ENCODE measurements around the gene EVI5. TPM values are rescaled to one million over a fixed set of nuclear protein-coding genes. Genes with fewer than 3 reads are reported as not detected.

The EVI5 gene
- total RNA-seq, 1 donor from 2014 or later = 56.7 TPM

- no peak for DNase-seq (ENCODE audit: low spot score in 2 of 2)
- no peak for FAIRE-seq
Measured at GRCh38 chr1:92473781-92474495, 311.0 kb downstream of the EVI5 start.

DNA sequence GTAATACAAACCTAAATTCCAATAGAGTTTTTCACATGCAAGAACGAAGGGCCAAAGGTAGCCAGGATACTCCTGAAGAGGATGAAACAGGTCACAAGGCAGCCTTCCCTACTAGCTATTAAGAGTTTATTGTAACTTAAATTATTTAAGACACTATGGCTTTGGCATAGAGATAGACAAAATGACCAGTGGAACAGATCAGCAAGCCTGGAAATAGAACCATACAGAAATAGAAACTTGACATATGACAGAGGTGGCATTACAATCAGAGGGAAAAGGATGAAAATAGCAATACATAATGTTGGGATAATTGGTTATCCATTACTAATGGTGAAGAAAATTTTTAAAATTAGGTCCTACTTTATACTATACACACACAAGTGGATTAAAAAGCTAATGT is 314.7 kb downstream of the EVI5 start:
- FAIRE-seq (no peak), DNase-seq (ENCODE audit: low spot score in 2 of 2) (no peak)

DNA sequence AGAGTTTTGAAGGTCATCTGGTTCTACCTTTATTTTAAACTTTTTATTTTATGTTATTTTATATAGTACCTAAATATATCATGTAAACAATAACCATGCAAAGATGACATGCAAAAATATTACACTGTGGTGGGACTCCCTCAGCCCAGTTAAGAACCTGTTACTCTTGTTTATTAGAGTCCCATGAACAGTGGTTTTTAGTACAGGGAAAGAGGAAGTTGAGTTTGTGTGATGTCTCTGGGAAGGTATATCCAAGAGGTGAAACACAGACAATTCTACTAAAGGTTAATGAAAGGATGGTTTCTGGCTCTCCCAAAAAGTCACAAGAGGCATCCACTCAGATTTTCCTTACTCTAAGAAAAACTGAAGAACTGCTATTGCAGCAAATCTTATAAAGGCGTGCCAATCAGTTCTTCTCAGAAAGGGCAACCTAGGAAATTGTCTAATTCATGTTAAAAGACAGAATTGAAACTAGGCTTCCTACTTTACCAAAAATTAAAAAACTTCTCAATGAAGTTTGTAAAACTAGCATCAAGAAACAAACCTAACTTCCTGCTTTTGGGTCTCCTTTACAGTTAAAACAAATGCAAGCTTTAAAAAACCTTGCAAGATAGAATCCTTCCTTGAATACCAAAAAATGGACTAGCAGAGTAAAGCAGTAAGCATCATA is 318.1 kb downstream of the EVI5 start:
- no peak for FAIRE-seq
- DNase-seq (ENCODE audit: low spot score in 2 of 2) = no peak

GRCh38 chr1:92465256-92465647 is 319.7 kb downstream of the EVI5 start:
- FAIRE-seq = no peak
- DNase-seq (ENCODE audit: low spot score in 2 of 2) = no peak

DNA sequence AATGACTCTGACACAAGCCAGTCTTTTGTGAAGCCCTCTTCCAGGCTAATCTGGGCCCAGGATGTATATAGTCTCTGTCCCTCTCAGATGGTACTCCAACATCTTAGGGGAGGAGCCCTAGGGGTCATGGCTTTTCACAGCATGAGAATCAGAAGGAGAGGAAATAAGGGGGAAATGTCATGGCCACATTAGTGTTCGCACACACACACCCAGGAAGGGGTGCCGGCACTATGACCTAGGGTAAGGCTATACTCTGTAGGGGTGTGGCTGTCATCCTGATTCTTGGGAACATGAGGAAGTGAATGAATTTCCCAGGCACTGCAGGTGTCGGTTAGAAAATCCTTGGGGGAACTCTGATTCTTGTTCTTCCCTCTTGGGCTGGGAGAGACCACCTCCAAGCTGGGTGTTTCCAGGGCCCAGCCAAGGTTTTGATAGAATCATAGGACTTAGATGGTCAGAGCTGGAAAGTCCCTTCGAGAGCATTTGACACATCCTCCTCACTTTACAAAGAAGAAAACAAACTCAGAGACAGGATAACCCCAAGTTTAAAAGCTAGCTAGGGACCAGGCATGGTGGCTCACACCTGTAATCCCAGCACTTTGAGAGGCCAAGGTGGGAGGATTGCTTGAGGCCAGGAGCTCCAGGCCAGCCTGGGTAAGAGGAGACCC is 320.2 kb downstream of the EVI5 start:
- no peak for FAIRE-seq
- no peak for DNase-seq (ENCODE audit: low spot score in 2 of 2)

DNA sequence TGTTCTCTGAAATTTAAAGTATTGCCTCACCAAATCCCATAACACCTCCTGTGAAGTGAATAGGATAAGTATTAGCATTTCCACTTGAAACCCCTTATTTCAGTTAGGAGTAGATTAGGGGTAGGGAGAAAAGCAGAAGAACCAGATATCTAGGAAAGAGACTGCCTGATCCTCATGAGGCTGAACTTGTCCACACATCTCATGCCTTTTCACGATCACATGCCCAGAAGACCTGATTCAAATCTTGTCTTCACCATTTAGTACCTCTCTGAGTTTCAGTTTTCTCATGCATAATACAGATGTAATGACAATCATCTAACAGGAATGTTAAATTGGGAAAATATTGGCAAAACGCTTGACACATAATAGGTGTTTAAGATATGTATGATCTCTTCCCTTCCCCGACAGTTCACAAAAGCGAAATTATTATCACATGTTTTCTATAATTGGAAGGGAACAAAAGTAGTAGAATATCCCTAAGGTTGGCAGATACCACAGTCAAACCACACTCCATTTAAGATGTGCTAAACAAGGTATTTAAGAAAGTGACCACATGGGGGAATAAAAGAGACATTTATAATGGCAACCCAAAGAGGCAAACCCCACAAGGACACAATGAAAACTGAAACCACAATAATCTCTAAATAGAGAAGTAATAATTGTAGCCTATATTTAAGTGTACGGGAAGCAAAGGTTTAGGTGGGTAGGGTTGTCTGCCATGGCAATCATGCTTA is 323.4 kb downstream of the EVI5 start:
- no peak for FAIRE-seq
- DNase-seq (ENCODE audit: low spot score in 2 of 2) = no peak

DNA sequence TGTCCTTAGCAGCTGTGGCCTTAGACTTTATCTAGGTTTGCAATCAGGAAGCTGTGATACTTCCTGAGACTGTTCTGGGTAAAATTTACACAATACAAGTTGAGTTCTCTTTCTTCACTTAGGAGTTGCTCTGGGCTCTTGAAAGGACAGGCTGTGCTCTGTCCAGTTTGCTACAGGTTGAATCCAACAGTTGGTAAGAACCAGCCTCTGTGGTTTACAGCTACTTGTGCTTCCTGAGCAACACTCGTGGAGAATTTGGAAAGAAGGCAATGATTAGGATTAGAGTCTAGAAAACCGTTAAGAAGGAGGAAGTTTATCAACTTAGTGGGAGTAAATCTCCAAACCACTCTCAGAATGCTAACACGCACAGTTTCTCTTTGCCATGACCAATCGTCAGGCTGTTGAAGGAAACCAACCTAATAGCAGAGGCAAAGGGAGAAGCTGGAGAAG is 325.0 kb downstream of the EVI5 start:
- FAIRE-seq (no peak), DNase-seq (ENCODE audit: low spot score in 2 of 2) (no peak)

Small RNAs within 50 kb of the gene (small RNA-seq; reads per million reads assigned to genes)
- not detected for gene AC104332.2
- gene RNU4-59P = 0.08 reads per million

Other genes with a start within 250 kb of the EVI5 start
- 2,066 TPM for gene RPL5, start 46.9 kb upstream of the EVI5 start, total RNA-seq
- 24.5 TPM for gene DIPK1A, start 176.4 kb upstream of the EVI5 start, total RNA-seq